Measurements from ENCODE around the gene RYR3. TPM values are rescaled to one million over a fixed set of nuclear protein-coding genes. Genes with fewer than 3 reads are reported as not detected.

Gene RYR3
- 18.5 TPM for total RNA-seq

DNA sequence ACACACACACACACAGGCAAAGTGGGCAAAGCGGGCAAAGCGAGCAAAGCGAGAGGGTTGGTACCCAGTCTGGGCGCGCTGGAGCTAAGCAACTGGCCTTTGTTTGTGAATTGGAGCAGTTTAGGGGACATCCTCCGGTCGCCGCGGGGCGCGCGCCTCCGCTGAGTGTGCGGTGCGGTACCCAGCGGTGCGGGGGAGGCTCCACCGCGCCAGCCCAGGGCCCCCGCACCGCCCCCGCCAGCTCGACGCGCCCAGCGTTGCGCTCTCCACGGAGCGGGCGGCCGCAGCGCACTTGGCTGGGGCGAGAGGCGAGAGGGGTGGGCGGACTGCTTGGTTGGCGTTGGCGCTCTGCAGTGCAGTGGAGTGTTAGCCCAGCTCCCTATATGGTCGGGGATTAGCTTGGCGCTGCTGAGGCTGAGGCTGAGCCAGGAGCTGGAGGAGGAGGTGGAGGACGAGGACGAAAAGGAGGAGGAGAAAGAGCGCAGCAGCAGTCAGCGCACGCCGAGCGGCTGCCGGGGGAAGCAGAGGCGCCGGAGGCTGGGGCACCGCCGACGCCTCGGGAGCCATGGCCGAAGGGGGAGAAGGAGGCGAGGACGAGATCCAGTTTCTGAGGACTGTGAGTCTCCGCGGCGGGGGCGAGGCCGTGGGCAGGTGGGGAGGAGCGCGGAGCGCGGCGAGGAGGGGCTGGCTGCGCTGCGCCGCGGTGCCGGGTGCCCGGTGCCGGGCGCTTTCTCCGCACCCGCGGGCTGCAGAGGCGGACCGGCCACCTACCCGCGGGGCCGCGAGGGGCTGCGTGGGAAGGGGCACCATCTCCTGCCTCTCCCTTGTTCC is at the start of gene RYR3:
Gene RYR3, plus strand, starts transcription at position 487 of the 831 bp plus-strand sequence. Its CDS starts 79 bp downstream, at position 566.
- intact Hi-C loops (cut with DNase I): no loop called here
- peak; percentile 30 for ATAC-seq
- DNase-seq (ENCODE audit: low spot score): no peak

DNA sequence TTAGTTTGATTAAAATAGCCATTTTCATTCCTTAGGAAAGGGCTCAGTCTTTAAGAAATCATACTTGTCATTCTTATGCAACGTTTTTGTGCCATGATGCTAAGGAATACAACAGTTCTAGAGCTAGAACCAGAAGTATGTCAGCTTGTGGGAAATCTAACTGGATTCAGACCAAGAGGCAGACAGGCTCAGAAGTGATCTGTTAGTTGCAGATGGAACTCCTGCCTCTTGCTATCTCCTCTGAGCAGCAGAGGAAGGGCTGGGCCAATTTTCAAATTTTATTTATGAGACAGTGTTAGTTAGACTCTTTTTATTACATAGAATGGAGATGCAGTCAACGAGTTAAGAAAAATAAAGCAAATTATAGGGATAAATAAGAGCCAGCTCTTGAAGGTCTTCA is 48.5 kb upstream of the RYR3 start:
- no peak for DNase-seq (ENCODE audit: low spot score)
- intact Hi-C loops (cut with DNase I): no loop called here
- ATAC-seq: no peak

DNA sequence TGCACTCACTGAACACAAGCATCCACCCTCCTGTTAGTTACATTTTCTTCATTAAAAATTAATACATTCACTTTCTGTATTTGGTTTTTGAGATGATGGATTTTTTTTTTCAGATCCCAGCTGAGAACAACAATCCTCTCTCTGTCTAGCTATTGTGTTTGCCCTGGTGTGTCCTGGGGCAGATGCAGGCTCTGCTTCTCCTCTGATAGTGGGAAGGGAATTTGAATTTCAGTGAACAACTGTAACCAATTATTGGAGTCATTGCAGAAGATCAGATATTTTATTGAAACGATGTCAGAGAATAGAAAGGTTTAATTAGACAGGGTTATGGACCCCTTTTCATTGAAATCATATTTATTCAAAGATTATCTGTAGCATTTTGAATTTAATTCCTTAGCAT is 33.1 kb upstream of the RYR3 start:
- ATAC-seq: no peak
- intact Hi-C loops (cut with DNase I): no loop called here
- DNase-seq (ENCODE audit: low spot score): no peak

DNA sequence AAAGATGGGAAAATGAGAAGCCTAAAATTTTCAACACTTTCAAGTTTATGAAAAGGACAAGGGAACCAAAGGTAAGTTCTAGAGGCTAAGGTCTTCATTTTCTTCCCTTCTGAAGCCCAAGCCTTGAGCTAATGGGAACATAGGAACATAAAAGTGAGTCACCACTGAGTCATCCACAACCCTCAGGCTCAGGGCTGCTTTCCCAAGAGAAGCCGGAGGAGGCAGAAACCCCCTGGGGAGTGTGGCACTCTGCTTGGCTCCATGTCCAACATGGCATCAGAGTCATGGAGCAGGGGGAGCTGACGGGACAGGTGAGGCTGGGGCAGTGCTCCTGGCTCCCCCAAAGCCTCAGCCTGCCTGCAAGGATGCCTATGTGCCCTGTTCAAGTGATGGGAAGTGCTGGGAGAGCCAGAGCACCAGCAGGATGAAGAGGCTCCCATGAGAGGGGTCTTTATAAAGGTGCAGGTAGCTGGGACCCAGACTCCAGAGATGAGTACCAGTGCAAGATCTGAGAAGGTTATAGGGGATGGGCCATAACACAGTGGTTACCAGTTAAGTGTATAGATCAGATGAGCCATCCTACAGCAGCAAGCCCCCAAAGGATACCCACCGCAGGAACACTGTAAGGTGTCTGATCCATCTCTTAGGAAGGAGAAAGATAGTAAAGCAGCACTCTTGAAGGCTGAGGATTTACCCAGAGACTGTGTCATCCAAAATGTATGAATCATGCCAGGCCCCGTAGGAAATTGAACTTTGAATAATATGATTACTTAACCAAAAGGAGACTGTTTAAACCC is 31.8 kb upstream of the RYR3 start:
- intact Hi-C loops (cut with DNase I): no loop called here
- ATAC-seq (no peak), DNase-seq (ENCODE audit: low spot score) (no peak)

DNA sequence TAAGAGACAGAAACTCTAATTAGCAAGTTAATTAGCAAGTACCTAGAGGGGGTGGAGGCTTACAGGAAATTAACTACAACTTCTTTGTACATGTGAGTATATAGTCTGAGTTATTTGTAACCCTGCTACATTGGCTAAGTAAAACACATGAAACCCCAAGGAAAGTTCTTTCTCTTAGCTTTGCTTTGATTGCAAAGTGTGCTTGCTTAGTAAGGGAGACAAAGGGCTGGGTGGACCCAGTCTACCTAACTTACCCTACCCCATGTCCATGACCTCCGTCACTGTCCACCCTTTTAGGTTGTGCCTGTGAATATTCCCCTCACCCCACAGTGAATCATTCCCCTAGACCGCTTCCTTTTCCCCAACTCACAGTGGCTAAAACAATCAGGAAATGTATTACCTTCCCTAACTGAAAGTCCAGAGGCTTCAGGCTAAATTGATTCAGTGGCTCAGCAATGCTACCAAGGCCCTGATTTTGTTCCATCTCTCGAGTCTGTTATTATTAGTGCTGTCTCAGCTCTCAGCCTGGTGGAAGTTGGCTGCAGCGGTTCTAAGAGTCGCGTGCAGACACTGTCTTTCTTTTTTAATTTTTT is 31.1 kb upstream of the RYR3 start:
- DNase-seq (ENCODE audit: low spot score): no peak
- no peak for ATAC-seq
- intact Hi-C loops (cut with DNase I): no loop called here

DNA sequence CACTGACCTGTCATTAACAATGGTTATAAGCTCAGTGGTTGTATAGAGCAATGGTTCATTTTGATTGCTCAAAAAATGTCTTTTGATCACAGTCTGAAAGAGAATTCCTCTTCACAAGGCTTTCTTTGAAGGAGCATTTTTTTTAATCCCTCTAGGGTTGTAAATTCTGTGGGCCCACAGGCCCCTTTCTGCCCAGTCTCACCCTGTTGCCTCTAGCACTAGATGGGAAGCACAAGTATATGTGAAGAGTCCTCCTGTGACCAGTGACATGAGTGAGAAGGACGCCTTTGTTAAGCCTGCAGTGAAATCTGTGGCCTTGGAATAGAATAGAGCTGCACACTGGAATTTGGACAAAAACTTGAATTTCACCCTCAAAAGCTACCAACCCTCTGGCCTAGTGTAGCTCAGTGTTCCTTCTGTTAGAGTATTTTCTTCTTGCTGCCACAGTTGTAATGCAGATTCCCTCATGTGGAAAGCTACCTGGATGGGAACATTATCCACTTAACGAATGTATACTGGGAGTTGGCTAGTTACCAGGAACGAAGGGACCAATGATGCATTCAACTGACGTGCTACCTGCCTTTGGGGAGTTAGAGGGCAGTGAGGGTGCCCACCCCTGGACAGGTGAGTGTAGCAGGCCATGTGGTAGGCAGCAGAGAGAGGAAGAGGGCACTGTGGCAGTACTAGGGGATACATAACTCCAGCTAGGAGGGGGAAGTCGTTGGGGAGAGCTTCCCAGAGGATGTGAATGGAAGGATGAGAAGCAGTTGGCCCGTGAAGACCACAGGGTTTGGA is 28.3 kb upstream of the RYR3 start:
- ATAC-seq: no peak
- intact Hi-C loops (cut with DNase I): no loop called here
- DNase-seq (ENCODE audit: low spot score): no peak

DNA sequence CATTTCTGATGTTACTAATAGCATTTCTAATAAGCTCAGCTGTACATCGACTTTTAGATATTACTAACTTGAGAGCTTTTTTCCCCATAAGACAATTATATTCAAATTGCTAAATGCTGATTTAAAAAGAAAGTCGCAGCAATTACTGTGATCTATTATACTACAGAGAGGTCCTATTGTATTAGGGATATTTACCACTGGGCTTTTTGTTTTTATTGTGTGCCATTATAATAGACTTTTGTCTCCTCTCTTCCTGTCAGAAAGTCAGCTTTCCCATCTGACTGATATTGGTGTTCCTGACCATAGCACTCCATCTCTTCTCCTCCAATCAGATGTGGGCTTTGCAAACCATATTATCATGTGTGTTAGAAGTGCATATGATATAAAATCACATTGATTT is 27.2 kb upstream of the RYR3 start:
- no peak for ATAC-seq
- DNase-seq (ENCODE audit: low spot score): no peak
- intact Hi-C loops (cut with DNase I): no loop called here

DNA sequence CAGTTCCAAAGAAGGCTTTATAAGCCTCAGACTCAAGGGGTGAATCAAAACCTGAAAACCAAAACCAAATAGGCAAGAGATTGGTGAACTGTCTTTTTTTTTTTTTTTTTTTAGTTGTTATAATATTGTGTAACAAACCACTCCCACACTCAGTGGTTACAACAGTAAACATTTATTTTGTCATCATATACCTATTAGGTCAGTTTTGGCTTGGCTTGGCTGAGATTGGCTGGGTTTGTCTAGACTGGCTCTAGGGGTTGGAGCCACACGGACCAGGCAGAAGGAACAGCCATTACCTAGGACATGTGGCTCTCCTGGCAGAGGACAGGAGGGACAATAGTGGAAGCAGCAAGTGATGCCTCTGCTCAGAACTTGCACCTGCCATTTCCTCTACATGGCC is 26.4 kb upstream of the RYR3 start:
- intact Hi-C loops (cut with DNase I): no loop called here
- no peak for DNase-seq (ENCODE audit: low spot score)
- no peak for ATAC-seq

DNA sequence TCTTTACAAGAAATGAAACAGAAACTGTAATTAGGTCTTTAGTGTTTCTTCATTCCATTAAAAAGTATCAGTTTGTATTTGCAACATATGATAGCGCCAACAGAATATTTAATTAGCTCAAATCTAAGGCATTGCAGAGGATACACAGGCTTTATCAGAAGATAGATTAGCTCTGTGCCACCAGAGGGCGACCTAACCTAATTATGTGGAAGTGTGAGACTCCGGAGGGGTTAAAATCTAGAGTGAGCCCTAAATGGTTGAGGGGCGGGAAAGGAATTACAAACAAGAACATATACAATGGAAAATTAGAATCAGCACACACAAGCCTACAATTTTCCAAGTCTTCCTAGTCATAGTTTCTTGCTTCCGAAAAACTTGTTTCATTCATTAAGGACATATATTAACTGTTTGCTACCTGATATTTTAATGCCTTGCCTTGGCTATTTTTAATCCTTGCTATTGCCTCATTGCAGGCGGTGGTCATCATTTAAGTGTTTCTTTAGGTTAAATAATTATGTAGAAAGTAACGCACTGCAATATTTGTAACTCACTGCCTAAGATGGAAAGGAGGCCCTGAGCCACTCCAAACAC is 18.0 kb upstream of the RYR3 start:
- peak; percentile 86 for ATAC-seq
- peak; percentile 79 for DNase-seq (ENCODE audit: low spot score)
- intact Hi-C loops (cut with DNase I): no loop called here

DNA sequence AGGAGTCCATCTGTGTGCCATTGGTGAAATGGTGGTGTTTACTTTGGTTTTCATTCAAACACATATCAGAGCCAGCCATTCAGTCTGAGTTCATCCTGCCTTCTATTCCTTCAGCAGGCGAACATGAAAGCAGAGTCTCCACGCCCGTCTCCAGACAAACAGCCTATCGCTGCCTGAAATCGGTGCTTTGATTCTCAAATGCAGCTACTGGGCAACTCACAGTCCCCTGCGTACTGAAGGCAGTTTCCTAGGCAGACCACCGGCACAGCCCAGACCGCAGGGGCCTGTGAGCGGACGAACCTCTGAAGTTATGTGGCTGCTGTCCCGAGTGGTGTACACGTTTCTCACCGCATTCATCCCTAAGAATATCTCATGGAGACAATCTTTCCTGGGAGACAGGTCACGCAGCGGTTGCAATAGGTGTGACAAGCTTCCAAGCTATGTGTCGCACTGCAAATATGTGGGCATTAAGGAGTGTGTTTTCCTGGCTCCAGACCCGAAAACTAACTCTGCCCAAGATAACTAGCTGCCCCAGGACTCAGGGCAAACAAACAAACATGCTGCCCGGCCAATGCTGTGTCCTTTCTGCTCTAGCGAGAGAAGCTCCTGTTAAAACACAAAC is 16.9 kb upstream of the RYR3 start:
- intact Hi-C loops (cut with DNase I): no loop called here
- ATAC-seq: peak; percentile 85
- no peak for DNase-seq (ENCODE audit: low spot score)

DNA sequence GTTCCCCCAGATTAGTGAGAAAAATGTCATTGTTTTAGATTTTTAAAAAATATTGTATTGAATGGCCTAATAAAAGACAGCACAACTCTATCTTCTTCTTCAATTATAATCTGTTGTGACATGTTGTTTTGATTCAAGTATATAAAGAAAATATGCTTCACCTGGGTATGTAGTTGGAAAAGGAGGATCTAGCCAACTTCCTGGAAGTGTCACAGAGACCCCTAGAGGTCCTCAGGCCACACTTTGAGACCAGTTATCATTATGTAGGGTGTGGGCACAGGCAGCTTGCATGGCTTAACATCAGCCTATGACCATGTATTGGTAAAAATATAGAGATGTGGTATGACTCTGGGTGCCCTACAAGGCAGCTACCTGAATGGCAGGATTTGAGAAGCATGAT is 14.7 kb upstream of the RYR3 start:
- ATAC-seq: no peak
- no peak for DNase-seq (ENCODE audit: low spot score)
- intact Hi-C loops (cut with DNase I): no loop called here

DNA sequence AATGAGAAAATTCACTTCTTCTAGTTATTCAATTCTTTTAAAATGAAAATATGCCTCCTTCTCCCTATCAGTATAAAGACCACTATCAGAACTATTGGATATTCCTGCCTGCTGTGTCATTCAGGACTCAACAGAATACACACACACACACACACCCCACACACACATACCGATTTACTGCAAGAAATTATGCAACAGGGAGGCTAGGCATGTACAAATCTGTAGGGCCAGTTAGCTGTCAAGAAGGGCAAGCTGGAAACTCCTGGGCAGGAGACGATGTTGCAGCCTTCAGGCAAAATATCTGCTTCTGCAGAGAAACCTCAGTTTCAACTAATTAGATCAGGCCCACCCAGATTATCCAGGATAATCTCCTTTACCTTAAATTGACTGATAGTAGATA is 13.9 kb upstream of the RYR3 start:
- intact Hi-C loops (cut with DNase I): no loop called here
- DNase-seq (ENCODE audit: low spot score) (no peak), ATAC-seq (no peak)

DNA sequence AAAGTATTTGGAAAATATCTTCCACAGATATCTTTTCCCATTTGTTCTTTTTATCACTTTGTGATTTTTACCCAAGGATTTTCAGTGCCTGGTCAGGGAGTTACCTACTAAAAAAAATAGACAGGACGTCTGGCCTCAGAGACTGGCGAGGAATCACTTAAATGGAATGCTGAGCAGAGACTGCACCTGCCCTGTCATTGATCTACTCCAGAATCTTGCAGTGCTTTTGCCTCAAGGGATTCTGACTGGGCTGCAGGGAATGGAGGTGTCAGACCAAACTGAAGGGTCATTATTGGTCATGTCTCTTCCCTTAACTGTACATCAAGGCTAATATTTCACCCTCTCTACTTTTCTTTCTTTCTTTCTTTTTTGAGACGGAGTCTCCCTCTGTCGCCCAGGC is 12.1 kb upstream of the RYR3 start:
- ATAC-seq (no peak), DNase-seq (ENCODE audit: low spot score) (no peak)
- intact Hi-C loops (cut with DNase I): no loop called here

DNA sequence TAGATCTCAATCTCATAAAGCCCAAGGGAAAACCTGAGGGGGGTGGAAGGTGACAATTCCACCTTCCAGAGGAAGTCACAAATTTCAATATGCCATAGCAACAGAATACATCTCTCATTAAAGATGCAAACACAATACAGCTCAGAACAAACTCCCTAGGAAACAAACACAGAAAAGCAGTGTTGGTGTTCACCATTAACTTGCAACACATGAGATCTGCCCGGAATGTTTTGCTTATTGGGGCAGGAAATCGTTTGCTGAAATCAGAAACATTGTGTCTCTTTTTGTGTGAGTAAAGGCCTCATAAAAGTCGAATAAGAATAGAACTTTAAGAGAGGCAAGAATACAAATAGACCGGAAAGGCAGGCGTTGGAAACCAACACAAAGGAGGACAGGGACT is 5.8 kb upstream of the RYR3 start:
- ATAC-seq (no peak), DNase-seq (ENCODE audit: low spot score) (no peak)
- intact Hi-C loops (cut with DNase I): loop anchor here (10.0 kb wide), 1 partner anchor 400 kb away; no protein-coding TSS in a partner anchor

DNA sequence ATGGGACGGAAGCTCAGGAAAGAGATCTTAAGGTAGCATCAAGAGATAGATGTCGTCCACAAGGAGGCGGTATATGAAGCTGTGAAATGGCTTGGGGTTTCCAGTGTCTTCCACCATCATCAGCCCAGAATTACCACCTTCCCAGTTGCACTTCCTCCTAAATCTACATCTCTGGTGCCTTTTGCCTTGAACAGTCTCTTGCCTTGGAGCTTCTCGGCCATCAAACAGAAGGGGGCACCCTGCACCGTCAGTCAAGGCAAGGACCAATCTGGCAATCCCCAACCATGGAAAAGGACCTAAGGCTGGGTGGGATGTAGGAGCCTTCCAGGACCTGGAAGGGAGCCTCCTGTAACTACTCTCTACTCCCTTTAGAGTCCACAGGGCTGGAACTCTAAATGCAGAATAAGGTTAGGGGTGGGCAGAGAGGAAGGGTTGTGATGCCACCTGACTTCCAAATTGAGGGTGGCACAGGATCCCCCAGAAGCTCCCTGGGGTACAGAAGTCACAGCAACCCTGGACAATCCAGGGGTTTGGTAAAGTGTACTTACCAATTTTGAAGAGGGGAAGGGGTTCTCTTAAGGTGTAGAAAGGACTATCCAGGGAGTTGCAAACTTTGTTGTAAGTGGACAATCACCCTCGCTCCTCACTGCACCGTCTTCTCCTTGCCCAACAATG is 1.0 kb upstream of the RYR3 start:
- no peak for DNase-seq (ENCODE audit: low spot score)
- intact Hi-C loops (cut with DNase I): loop anchor here (10.0 kb wide), 1 partner anchor 395 kb away; no protein-coding TSS in a partner anchor
- peak; percentile 79 for ATAC-seq

DNA sequence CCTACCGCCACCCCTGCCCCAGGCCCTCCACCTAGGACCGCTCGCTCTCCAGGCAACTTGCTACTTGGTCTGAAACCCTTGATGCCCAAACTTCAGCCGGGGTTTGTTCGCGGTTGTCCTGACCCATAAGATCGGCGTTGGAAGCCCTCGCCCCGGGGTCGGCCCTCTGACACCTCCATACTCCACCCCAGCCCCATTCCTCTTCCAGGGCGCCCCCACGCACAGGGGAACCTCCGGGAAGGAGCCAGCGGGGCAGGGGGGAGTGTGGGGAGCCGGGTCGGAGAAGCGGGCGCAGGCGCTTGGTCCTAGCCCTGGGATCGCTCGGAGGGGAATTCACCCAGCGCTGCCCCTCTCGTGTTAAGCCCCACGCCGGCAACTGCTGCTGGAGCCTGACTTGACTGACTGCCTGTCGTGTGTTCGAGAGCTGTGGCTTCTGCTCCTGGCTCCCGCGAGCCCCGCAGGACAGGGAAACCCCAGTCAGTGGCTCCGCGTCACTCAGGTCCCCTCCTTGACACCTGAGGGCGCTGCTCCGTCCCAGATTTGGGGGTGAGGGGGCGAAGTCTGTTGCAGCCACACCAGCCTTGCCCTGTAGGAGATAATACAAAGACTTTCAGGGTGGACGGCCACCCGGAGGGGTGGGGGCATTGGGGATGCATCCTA is 675 bp downstream of the RYR3 start:
- intact Hi-C loops (cut with DNase I): no loop called here
- peak; percentile 38 for ATAC-seq
- no peak for DNase-seq (ENCODE audit: low spot score)

DNA sequence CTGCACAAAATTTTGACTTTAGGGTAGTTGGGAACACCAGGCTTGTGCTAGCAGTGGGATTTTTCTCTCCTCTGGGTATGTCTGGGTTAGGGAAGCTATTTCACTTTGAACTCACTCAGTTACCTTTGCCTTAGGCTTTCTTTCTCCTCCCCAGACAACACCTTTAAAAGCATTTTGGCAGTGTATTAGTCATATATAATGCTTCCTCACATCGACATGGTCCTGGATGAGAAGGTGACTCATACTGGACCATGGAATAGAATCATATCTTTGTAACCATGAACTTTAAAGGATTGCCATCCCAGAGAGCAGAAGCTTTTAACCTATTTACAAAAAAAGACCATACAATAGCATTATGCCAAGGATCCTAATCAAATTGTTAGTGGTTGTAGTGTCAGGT is 2.7 kb downstream of the RYR3 start:
- intact Hi-C loops (cut with DNase I): no loop called here
- DNase-seq (ENCODE audit: low spot score) (no peak), ATAC-seq (no peak)

Measured in sciatic nerve (tissue), 2 donors.